RPMI8226 (cell line): ENCODE data around the gene PTPRB.
A peak's percentile ranks its signal among the peaks of the same experiment; 100 is the strongest.

Source experiments
- DNase-seq: peaks from one replicate; pipeline ENCODE4 v3.0.0-alpha.2; 2015

Gene PTPRB

GRCh38 chr12:70590051-70590450, 47.2 kb downstream of the PTPRB start:
- DNase-seq = peak; percentile 53

GRCh38 chr12:70584332-70584731, 52.9 kb downstream of the PTPRB start:
- DNase-seq = no peak

GRCh38 chr12:70583251-70583650, 54.0 kb downstream of the PTPRB start:
- DNase-seq = no peak

GRCh38 chr12:70581208-70581607, 56.0 kb downstream of the PTPRB start:
- no peak for DNase-seq

DNA sequence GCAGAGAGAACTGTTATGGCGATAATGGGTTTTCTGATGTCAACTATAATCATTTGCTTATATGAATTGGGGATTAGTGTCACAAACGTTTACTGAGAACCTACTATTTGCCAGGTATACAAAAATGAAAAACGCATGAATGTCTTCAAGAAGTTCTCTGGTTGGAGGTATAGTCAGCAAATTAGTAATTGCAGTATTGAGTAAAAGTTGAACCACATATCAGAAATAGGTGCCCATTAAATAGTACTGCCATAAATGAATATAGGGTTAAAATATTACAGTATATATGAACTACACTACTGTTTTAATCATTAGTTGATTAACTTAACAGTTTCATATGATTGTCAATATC, 60.0 kb downstream of the PTPRB start:
- DNase-seq = no peak

- DNase-seq = peak; percentile 60
Measured at GRCh38 chr12:70576341-70577282, 60.6 kb downstream of the PTPRB start.

- DNase-seq = no peak
Measured at GRCh38 chr12:70571705-70572268, 65.4 kb downstream of the PTPRB start.

GRCh38 chr12:70571029-70571428, 66.2 kb downstream of the PTPRB start:
- DNase-seq = no peak

GRCh38 chr12:70561550-70561949, 75.7 kb downstream of the PTPRB start:
- no peak for DNase-seq

DNA sequence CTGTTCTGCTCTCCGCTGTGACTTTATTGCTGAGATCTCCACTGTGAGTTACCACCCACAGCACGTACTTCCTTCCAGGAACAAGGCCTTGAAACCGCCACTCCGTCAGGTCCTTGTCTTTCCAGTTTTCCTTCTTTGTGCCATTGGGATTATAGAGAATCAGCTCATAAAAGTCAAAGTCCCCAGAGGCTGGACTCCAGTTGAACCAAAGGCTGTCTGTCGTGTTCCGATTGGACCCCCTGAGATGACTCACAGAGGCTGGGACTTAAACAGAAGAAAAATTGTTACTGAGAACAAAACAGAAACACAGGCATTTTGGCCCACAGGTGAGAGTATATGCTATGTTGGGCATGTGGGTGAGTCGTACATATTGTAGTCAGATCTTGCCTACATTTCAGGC, 76.6 kb downstream of the PTPRB start:
- no peak for DNase-seq

GRCh38 chr12:70559390-70559789, 77.8 kb downstream of the PTPRB start:
- no peak for DNase-seq

DNA sequence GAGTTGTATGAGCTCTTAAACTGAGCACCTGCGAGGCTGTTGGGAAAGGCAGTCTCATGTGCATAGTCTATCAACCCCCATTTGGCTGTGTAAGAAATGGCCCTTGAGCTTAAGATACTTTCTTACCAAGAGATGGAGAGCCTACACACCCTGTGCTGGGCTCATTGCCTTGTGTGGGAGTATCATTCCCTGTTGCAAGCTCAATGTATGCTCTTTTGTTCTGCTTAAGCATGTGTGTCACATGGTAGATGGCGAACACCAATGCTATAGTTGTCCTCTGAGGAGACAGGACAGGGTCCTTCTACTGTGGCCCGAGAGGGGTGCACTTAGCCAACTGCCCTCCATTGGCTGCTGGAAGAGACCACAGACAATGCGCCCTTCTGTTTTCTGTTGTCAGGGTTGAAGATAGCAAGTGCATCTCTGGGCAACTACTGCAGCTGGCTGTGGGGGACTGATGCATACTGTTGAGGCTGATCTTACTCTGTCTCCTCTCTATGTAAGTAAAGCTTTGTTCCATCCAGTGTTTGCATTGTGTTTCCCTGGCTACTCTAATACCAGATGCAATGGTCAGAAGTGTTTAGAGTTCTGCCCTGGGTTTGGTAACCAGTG, 79.5 kb downstream of the PTPRB start:
- DNase-seq = no peak

DNA sequence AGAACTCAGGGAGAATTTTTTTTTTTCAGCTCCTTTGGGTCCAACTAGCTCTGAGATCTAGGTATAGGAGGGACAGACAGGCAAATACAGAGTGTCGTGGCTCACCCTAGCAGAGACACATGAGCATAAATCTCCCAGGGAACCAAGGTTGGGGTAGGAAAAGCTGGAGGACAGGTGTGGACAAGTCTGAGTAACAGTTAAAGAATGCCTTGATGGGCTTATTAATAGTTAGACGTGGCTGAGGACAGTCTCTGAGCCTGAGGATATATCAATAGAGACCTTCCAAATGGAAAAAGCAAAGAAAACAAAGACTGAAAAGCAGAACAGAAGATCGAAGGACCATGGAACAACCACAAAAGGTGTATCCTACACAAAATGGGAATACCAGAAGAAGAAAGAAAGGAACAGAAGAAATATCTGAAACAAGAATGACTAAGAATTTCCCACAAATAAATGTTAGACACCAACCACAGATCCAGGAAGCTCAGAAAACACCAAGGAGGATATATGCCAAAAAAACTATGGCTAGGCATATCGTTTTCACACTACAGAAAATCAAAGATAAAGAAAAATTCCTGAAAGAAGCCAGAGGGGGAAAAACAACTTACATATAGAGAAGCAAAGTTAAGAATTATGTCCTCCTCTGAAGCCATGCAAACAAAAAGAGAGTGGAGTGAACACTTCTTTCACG, 80.9 kb downstream of the PTPRB start:
- no peak for DNase-seq

- DNase-seq = no peak
Measured at GRCh38 chr12:70555081-70555480, 82.1 kb downstream of the PTPRB start.

GRCh38 chr12:70553391-70553859, 83.8 kb downstream of the PTPRB start:
- no peak for DNase-seq

GRCh38 chr12:70551731-70552130, 85.5 kb downstream of the PTPRB start:
- DNase-seq = no peak

DNA sequence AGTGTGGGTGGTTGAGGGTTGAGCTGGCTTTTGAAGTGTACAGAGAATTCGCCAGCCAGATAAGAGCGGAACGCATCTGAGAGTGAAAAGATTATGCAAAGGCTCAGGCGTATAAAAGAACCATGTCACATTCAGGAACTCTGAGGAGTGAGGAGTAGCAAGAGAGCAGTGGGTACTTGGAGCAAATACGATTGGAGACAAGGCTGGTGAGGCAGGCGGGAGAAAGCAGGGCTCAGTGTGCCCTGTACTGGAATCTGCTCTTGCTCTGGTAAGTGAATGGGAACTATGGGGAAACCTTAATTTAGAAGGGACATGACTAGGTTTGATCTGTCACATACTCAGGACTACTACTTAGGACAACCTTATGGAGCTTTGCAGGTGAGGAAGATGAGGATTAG, 87.0 kb downstream of the PTPRB start:
- no peak for DNase-seq

GRCh38 chr12:70549340-70550179, 87.7 kb downstream of the PTPRB start:
- DNase-seq = no peak

GRCh38 chr12:70543444-70543843, 93.8 kb downstream of the PTPRB start:
- no peak for DNase-seq

- no peak for DNase-seq
Measured at GRCh38 chr12:70540996-70541395, 96.2 kb downstream of the PTPRB start.

- no peak for DNase-seq
Measured at GRCh38 chr12:70536650-70537049, 100.6 kb downstream of the PTPRB start.

GRCh38 chr12:70535896-70536374, 101.3 kb downstream of the PTPRB start:
- peak; percentile 12 for DNase-seq
